HepG2 (cell line): ENCODE data around the gene DLX3. TPM values are rescaled to one million over a fixed set of nuclear protein-coding genes. Genes with fewer than 3 reads are reported as not detected.

ENCODE experiments used
- ARID5B ChIP-seq: IDR thresholded peaks from 2 replicates; pipeline ENCODE4 v1.4.0; 2020; ENCODE audit warnings: mild to moderate bottlenecking, missing genetic modification reagents
- ATAD3A ChIP-seq: sonication (generic); formaldehyde crosslinking; IDR thresholded peaks from 2 replicates; pipeline ENCODE4 v1.4.0; 2020; ENCODE audit warnings: missing genetic modification reagents
- BRCA1 ChIP-seq: sonication (generic); formaldehyde crosslinking; IDR thresholded peaks from 2 replicates; pipeline ENCODE4 v1.4.0; 2020; ENCODE audit warnings: missing genetic modification reagents
- BRD4 ChIP-seq: sonication (generic); formaldehyde crosslinking; IDR thresholded peaks from 2 replicates; pipeline ENCODE4 v1.4.0; 2020; ENCODE audit warnings: missing genetic modification reagents
- FOXC1 ChIP-seq: sonication (generic); formaldehyde crosslinking; IDR thresholded peaks from 2 replicates; pipeline ENCODE4 v1.8.0; 2022; ENCODE audit warnings: mild to moderate bottlenecking, missing genetic modification reagents, borderline replicate concordance
- HHEX ChIP-seq: IDR thresholded peaks from 2 replicates; pipeline ENCODE4 v1.6.1; 2016; ENCODE audit warnings: control low read depth
- HNF4G ChIP-seq, 2 experiments: sonication (generic) in 1 of 2; formaldehyde crosslinking in 1 of 2; IDR thresholded peaks; 2 replicates each; pipeline versions ENCODE4 v1.4.0 to v1.6.1; 2011 to 2020; ENCODE audit warnings: borderline replicate concordance in 2 of 2, low read depth in 2 of 2, mild to moderate bottlenecking in 2 of 2, low read length in 1 of 2, missing genetic modification reagents in 1 of 2, moderate library complexity in 1 of 2
- MYNN ChIP-seq: sonication (generic); formaldehyde crosslinking; IDR thresholded peaks from 2 replicates; pipeline ENCODE4 v1.4.0; 2020; ENCODE audit warnings: mild to moderate bottlenecking, low read depth, missing genetic modification reagents
- PAXIP1 ChIP-seq: sonication (generic); formaldehyde crosslinking; conservative IDR thresholded peaks from 2 replicates; pipeline ENCODE4 v1.4.0; 2020; ENCODE audit warnings: mild to moderate bottlenecking, missing genetic modification reagents, moderate library complexity
- RARA ChIP-seq: IDR thresholded peaks from 2 replicates; pipeline ENCODE4 v1.6.1; 2016; ENCODE audit warnings: missing genetic modification reagents, missing compliant biosample characterization
- SIN3A ChIP-seq: IDR thresholded peaks from 2 replicates; pipeline ENCODE4 v1.6.1; 2011; ENCODE audit warnings: low read depth, mild to moderate bottlenecking, control low read depth, low read length, borderline replicate concordance
- ZBTB25 ChIP-seq: IDR thresholded peaks from 2 replicates; pipeline ENCODE4 v1.6.1; 2018; ENCODE audit warnings: missing genetic modification reagents
- ZNF263 ChIP-seq: sonication (generic); formaldehyde crosslinking; IDR thresholded peaks from 2 replicates; pipeline ENCODE4 v1.4.0; 2020; ENCODE audit warnings: missing genetic modification reagents
- ZNF609 ChIP-seq: sonication (generic); formaldehyde crosslinking; IDR thresholded peaks from 2 replicates; pipeline ENCODE4 v1.4.0; 2020; ENCODE audit warnings: mild to moderate bottlenecking, missing genetic modification reagents, borderline replicate concordance
- ZNF776 ChIP-seq: sonication (generic); formaldehyde crosslinking; IDR thresholded peaks from 2 replicates; pipeline ENCODE4 v1.4.0; 2020; ENCODE audit warnings: mild to moderate bottlenecking, missing genetic modification reagents
- polyA plus RNA-seq, 8 experiments: library from polyadenylated mRNA; depleted of rRNA in 3 of 8; stranded (reverse) in 7 of 8; unstranded in 1 of 8; fragments of >200 nt; fragmentation: Illumina TruSeq in 4 of 8; extraction: Trizol in 4 of 8; gene quantifications; 2 replicates each; pipeline versions ENCODE4 v1.2.1 to v1.2.3, GENCODE V29; 2011 to 2016; ENCODE audit warnings: low read depth in 4 of 8, missing spikeins in 1 of 8, mixed read lengths in 1 of 8; ENCODE audit not compliant: insufficient read depth in 1 of 8
- total RNA-seq, 5 experiments: library from RNA; depleted of rRNA; stranded (reverse); fragments of >200 nt; fragmentation: Illumina TruSeq; extraction: Trizol; gene quantifications; 2 replicates each; pipeline ENCODE4 v1.2.3, GENCODE V29; 2016; ENCODE audit warnings: low read depth in 1 of 5

Gene DLX3
- total and polyA plus RNA-seq, 2 of the 13 experiments (the other 11 are each of a cell fraction or from before 2014, with no cell fraction given) = 0.03 TPM; not detected in 1

GRCh38 chr17:49946964-49947584 is 48.0 kb downstream of the DLX3 start (continued):
- TF ChIP-seq MYNN (CRISPR knock-in tag) (no peak), ZBTB25 (CRISPR knock-in tag) (no peak), PAXIP1 (CRISPR knock-in tag) (0 out of 2 replicates have a peak, but pooled peaks have one; percentile 21), FOXC1 (CRISPR knock-in tag) (no peak), ZNF263 (CRISPR knock-in tag) (0 out of 2 replicates have a peak, but pooled peaks have one; percentile 19), ZNF609 (no peak), BRD4 (no peak), BRCA1 (CRISPR knock-in tag) (no peak), HNF4G (IDR thresholded peaks at IDR 0.05; ENCODE audit: borderline replicate concordance, low read depth, low read length) (0 out of 2 replicates have a peak, but pooled peaks have one; percentile 7), HNF4G (CRISPR knock-in tag; IDR thresholded peaks at IDR 0.05; ENCODE audit: borderline replicate concordance, low read depth) (no peak), ZNF776 (CRISPR knock-in tag) (no peak), HHEX (CRISPR knock-in tag) (no peak), RARA (CRISPR knock-in tag) (peak; percentile 69), ARID5B (peak; percentile 29; the same call in 1 of the 2 replicates), SIN3A (no peak), ATAD3A (no peak)
